ENCODE data around the gene EZR.
A peak's percentile ranks its signal among the peaks of the same experiment; 100 is the strongest.
"Not testable (repeated sequence)": the region's sequence is repeated elsewhere in the genome, so short reads cannot be mapped to it uniquely, and the experiment has no call there.

The EZR gene

DNA sequence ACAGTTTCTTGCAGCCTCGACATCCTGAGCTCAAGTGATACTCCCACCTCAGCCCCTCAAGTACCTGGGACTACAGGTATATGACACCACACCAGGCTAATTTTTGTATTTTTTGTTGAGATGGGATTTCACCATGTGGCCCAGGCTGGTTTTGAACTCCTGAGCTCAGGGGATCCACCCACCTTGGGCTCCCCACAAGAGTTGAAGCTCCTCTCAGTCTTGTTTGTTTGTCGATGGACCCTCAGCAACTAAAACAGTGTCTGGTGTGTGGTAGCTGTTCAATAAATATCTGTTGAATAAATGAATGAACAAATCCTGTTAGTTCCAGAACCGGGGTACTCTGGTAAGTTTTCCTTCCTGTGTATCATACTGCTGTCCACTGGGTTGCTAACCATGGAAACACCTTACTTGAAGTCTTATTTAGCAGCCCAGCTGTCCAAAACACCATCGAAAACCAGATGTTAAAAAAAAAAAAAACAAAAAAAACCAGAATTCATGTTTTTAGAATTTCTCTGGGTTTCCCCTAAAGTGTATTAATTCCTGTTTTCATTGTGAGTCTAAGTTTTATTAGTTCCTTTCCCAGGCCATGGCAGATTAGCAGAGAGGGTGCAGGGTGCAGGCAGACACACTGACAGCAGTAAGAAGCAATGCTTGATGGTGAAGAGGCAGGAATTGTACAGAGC lies 7.8 kb upstream of the EZR start:
- DNase-seq (ENCODE audit: insufficient read length) (no peak), FAIRE-seq (peak; percentile 38)
- TF ChIP-seq TAF1 (IDR thresholded peaks at IDR 0.05; ENCODE audit: borderline replicate concordance, low read depth, low read length): no peak
- TF ChIP-seq POLR2AphosphoS5 (IDR thresholded peaks at IDR 0.05; ENCODE audit: low read depth, low read length): no peak
- TF ChIP-seq POLR2A (IDR thresholded peaks at IDR 0.05; ENCODE audit: low read depth, low read length): no peak

GRCh38 chr6:158825951-158826306 lies 6.8 kb upstream of the EZR start:
- no peak for FAIRE-seq

GRCh38 chr6:158825038-158825950 lies 6.1 kb upstream of the EZR start:
- no peak for TF ChIP-seq TAF1 (IDR thresholded peaks at IDR 0.05; ENCODE audit: borderline replicate concordance, low read depth, low read length)
- no peak for TF ChIP-seq POLR2AphosphoS5 (IDR thresholded peaks at IDR 0.05; ENCODE audit: low read depth, low read length)
- no peak for TF ChIP-seq POLR2A (IDR thresholded peaks at IDR 0.05; ENCODE audit: low read depth, low read length)
- DNase-seq (ENCODE audit: insufficient read length) (no peak), FAIRE-seq (no peak)

More at GRCh38 chr6:158825951-158826306, 6.8 kb upstream of the EZR start:
- no peak for DNase-seq (ENCODE audit: insufficient read length)
- TF ChIP-seq TAF1 (IDR thresholded peaks at IDR 0.05; ENCODE audit: borderline replicate concordance, low read depth, low read length) (no peak), POLR2AphosphoS5 (IDR thresholded peaks at IDR 0.05; ENCODE audit: low read depth, low read length) (no peak), POLR2A (IDR thresholded peaks at IDR 0.05; ENCODE audit: low read depth, low read length) (no peak)

DNA sequence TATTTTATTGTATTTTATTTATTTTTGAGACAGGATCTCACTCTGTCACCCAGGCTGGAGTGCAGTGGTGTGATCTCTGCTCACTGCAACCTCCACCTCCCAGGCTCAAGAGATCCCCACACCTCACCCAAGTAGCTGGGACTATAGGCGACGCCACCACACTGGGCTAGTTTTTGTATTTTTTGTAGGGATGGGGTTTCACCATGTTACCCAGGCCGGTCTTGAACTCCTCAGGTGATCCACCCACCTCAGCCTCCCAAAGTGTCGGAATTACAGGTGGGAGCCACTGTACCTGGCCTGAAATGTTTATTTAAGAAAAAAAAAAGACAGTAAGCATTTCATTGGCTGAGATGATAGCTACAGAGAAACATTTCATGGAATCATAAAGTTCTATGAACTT lies 4.4 kb upstream of the EZR start:
- not testable (repeated sequence) for FAIRE-seq; DNase-seq (ENCODE audit: insufficient read length)

GRCh38 chr6:158819977-158820622 lies 932 bp upstream of the EZR start:
- DNase-seq (ENCODE audit: insufficient read length) (no peak), FAIRE-seq (no peak)

DNA sequence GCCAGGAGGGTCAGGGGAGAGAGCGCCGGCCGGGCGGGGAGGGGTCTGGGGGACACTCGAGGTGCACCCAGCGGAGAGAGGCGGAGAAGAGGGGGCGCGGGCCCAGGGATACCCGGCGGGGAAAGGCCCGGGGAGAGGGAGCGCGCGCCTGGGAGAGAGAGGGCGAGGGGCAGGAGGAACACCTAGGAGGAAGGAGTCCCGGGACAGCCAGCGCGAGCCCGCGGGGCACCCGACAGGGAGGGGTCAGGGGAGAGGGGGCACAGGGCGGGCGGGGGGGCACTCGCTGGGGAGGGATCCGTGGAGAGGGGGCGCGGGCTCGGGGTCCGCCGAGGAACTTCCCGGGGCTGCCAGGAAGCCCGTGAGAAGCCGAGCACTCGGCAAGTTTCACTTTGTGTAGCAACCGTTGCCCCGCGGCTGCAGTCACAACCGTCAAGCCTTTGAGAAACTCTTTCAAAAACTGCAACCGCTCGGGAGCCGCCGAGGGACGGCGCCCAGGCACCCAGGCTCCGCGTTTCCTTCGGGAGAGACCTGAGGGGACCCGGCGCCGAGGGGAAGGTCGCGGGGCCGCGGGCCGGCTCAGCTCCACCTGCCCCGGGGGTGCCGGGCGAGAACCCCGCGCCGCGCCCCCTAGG lies 471 bp downstream of the EZR start:
- peak; percentile 53 for DNase-seq (ENCODE audit: insufficient read length)
- FAIRE-seq: peak; percentile 9
- TF ChIP-seq POLR2A (IDR thresholded peaks at IDR 0.05; ENCODE audit: low read depth, low read length) (no peak), POLR2AphosphoS5 (IDR thresholded peaks at IDR 0.05; ENCODE audit: low read depth, low read length) (no peak)

More at GRCh38 chr6:158819977-158820622, 932 bp upstream of the EZR start:
- TF ChIP-seq POLR2AphosphoS5 (IDR thresholded peaks at IDR 0.05; ENCODE audit: low read depth, low read length): no peak
- TF ChIP-seq POLR2A (IDR thresholded peaks at IDR 0.05; ENCODE audit: low read depth, low read length): no peak
- no peak for TF ChIP-seq TAF1 (IDR thresholded peaks at IDR 0.05; ENCODE audit: borderline replicate concordance, low read depth, low read length)

GRCh38 chr6:158817728-158818580 lies 1.2 kb downstream of the EZR start:
- peak; percentile 58 for DNase-seq (ENCODE audit: insufficient read length)
- FAIRE-seq: peak; percentile 42
- TF ChIP-seq POLR2AphosphoS5 (IDR thresholded peaks at IDR 0.05; ENCODE audit: low read depth, low read length) (peak; percentile 93), TAF1 (IDR thresholded peaks at IDR 0.05; ENCODE audit: borderline replicate concordance, low read depth, low read length) (peak; percentile 65; the same call in 1 of the 2 replicates), POLR2A (IDR thresholded peaks at IDR 0.05; ENCODE audit: low read depth, low read length) (peak; percentile 92)

DNA sequence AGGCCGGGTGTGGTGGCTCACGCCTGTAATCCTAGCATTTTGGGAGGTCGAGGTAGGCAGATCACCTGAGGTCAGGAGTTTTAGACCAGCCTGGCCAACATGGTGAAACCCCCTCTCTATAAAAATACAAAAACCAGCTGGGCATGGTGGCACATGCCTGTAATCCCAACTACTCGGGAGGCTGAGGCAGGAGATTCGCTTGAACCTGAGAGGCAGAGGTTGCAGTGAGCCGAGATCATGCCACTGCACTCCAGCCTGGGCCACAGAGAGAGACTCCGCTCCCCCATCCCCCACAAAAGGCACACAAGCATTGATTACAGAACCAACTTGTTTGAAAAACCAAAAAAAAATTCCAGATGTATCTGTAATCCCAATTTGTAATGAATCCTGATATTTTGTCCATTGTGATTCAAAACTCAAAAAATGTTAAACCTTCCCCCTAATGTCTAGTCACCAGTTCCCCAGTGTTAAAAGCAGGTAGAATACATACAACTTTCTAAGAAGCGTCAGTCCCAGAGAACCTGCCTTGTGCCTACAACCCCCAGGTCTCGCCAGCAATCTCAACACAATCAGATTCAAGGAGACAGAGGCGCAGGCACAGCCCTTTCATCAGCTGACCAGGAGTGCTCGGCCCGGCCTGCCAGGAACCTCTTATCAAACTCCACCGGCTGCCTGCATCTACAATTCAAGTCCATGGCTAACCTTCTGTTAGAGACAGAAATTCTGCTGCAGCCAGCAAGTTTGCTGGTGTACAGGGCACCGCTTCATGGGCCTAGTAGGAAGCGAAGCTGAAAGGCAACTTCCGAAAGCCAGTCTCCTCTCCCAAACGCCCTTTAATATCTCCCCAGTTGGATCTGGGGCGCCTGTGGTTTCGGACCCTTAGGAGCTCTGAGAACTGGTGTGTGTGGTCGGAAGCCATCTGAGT lies 2.1 kb downstream of the EZR start:
- TF ChIP-seq POLR2AphosphoS5 (IDR thresholded peaks at IDR 0.05; ENCODE audit: low read depth, low read length) (no peak), POLR2A (IDR thresholded peaks at IDR 0.05; ENCODE audit: low read depth, low read length) (no peak), TAF1 (IDR thresholded peaks at IDR 0.05; ENCODE audit: borderline replicate concordance, low read depth, low read length) (no peak)
- peak; percentile 46 for FAIRE-seq
- DNase-seq (ENCODE audit: insufficient read length): no peak

DNA sequence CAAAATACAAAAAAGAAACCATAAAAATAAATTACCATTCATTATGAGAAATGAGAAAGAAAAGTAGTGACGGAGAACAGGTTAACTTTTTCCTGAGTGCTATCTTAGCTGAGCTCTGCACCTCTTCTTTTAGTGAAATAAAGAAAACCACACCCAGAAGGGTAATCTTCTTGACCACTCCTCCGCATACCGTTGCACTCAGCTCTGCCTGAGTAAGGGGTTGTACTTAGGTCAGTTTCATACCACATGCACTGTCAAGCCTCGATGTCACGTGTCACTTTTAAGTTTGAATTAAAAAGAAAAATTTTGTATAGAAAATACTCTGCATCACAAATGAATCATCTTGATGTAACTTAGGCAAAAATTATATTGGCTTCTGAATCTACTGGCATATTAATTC lies 2.8 kb downstream of the EZR start:
- FAIRE-seq: no peak
- no peak for TF ChIP-seq POLR2A (IDR thresholded peaks at IDR 0.05; ENCODE audit: low read depth, low read length)
- TF ChIP-seq POLR2AphosphoS5 (IDR thresholded peaks at IDR 0.05; ENCODE audit: low read depth, low read length): no peak
- TF ChIP-seq TAF1 (IDR thresholded peaks at IDR 0.05; ENCODE audit: borderline replicate concordance, low read depth, low read length): no peak
- no peak for DNase-seq (ENCODE audit: insufficient read length)

DNA sequence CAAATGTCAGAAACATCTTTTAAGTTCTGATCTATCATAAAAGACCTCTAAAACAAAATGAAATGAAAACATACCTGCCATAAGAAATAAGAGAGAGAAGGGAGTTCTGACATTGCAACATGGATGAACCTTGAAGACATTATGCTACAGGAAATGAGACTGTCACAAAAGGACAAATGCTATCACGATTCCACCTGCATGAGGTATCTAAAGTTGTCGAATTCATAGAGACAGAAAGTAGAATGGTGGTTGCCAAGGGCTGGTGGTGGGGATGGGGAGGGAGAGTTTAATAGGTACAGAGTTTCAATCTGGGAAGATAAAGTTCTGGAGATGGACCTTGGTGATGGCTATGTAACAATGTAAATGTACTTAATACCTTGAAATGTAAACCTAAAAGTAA lies 3.3 kb downstream of the EZR start:
- FAIRE-seq (no peak), DNase-seq (ENCODE audit: insufficient read length) (no peak)
- TF ChIP-seq POLR2A (IDR thresholded peaks at IDR 0.05; ENCODE audit: low read depth, low read length) (no peak), TAF1 (IDR thresholded peaks at IDR 0.05; ENCODE audit: borderline replicate concordance, low read depth, low read length) (no peak), POLR2AphosphoS5 (IDR thresholded peaks at IDR 0.05; ENCODE audit: low read depth, low read length) (no peak)

All from GM12892 (cell line).